Tibial artery (tissue), 4 donors: ENCODE measurements around the gene GALT.
A peak's percentile ranks its signal among the peaks of the same experiment; 100 is the strongest.

Experiments used
- DNase-seq, 2 donors: peaks; one replicate each; pipeline ENCODE4 v3.0.0-alpha.2; 2019
- H3K27ac ChIP-seq, 2 donors: fragments of 200-600 bp; sonication (generic) in 1 of 2; 1 replicate in 1 of 2; 2 replicates in 1 of 2; pipeline ENCODE4 v1.5.1; 2018 to 2019; ENCODE audit warnings: mild to moderate bottlenecking in 1 of 2
- H3K27me3 ChIP-seq, 2 donors: fragments of 200-600 bp; sonication (generic) in 1 of 2; one replicate each; pipeline versions ENCODE4 v1.5.1 to v1.6.0; 2016 to 2019
- H3K36me3 ChIP-seq, 3 donors: fragments of 200-600 bp; sonication (generic) in 2 of 3; one replicate each; pipeline ENCODE4 v1.5.1; 2016 to 2019; ENCODE audit warnings: mild to moderate bottlenecking in 2 of 3
- H3K4me1 ChIP-seq, 4 donors: fragments of 200-600 bp; sonication (generic) in 2 of 4; 1 replicate in 3 of 4; 2 replicates in 1 of 4; pipeline ENCODE4 v1.5.1; 2016 to 2019
- H3K4me3 ChIP-seq, 2 donors: fragments of 200-600 bp; sonication (generic) in 1 of 2; 1 replicate in 1 of 2; 2 replicates in 1 of 2; pipeline ENCODE4 v1.5.1; 2018 to 2019; ENCODE audit warnings: mild to moderate bottlenecking in 2 of 2
- H3K9me3 ChIP-seq, 3 donors: fragments of 200-600 bp; sonication (generic) in 1 of 3; one replicate each; pipeline ENCODE4 v1.5.1; 2016 to 2019
- CTCF ChIP-seq, 2 experiments: fragments of 200-600 bp in 1 of 2; fragments of 450-650 bp in 1 of 2; IDR thresholded peaks; one replicate each; pipeline ENCODE4 v1.5.1; 2017 to 2019; ENCODE audit warnings: antibody characterized with exemption in 2 of 2, mild to moderate bottlenecking in 1 of 2, moderate library complexity in 1 of 2
- intact Hi-C: fragments of 100-400 bp; cut with DNase I; formaldehyde crosslinking; loops from one replicate; pipeline ENCODE4 v1.15.0; 2023; ENCODE audit warnings: low total_unique reads

The GALT gene

GRCh38 chr9:34669809-34670562 is 23.5 kb downstream of the GALT start:
- Histone ChIP-seq H3K27me3 (no peaks in the 10 kb centered on the region), H3K4me3 (no peak overlapping the region), H3K27ac (no peak overlapping the region), H3K4me1 (peaks cover 0 to 17% (median 12%) of the 10 kb centered on the region in 4 donors), H3K9me3 (no peaks in the 10 kb centered on the region), H3K36me3 (peaks cover 0 to 27% (median 10%) of the 10 kb centered on the region in 3 donors)
- no peak for DNase-seq
- intact Hi-C loops: no loop called here
- TF ChIP-seq CTCF (IDR thresholded peaks at IDR 0.05): no peak

- Histone ChIP-seq H3K27ac (no peak overlapping the region), H3K4me1 (peaks cover 0 to 14% (median 10%) of the 10 kb centered on the region in 4 donors), H3K9me3 (no peaks in the 10 kb centered on the region), H3K4me3 (no peak overlapping the region), H3K36me3 (peaks cover 0 to 27% (median 14%) of the 10 kb centered on the region in 3 donors), H3K27me3 (no peaks in the 10 kb centered on the region)
- intact Hi-C loops: no loop called here
- DNase-seq: no peak
- no peak for TF ChIP-seq CTCF (IDR thresholded peaks at IDR 0.05)
Measured at GRCh38 chr9:34671307-34671706, 24.8 kb downstream of the GALT start.

- no peak for DNase-seq
- peaks cover 0 to 11% (median 7%) of the 10 kb centered on the region in 3 donors for H3K36me3 ChIP-seq
- TF ChIP-seq CTCF (IDR thresholded peaks at IDR 0.05): no peak
- no peak overlapping the region for H3K27ac ChIP-seq
- no peaks in the 10 kb centered on the region for H3K27me3 ChIP-seq
- intact Hi-C loops: no loop called here
- H3K9me3 ChIP-seq: no peaks in the 10 kb centered on the region
- no peaks in the 10 kb centered on the region for H3K4me1 ChIP-seq
- H3K4me3 ChIP-seq: no peak overlapping the region
Measured at GRCh38 chr9:34674440-34674839, 28.0 kb downstream of the GALT start.

- Histone ChIP-seq H3K27ac (no peak overlapping the region), H3K36me3 (peaks cover 0 to 10% (median 7%) of the 10 kb centered on the region in 3 donors), H3K4me1 (no peaks in the 10 kb centered on the region), H3K27me3 (no peaks in the 10 kb centered on the region), H3K4me3 (no peak overlapping the region), H3K9me3 (no peaks in the 10 kb centered on the region)
- peak; percentile 27 to 41 for TF ChIP-seq CTCF (IDR thresholded peaks at IDR 0.05)
- intact Hi-C loops: no loop called here
- peak in 1 of 2 donors; percentile 54 for DNase-seq
Measured at GRCh38 chr9:34675048-34675714, 28.7 kb downstream of the GALT start.

- H3K36me3 ChIP-seq: peaks cover 0 to 12% (median 7%) of the 10 kb centered on the region in 3 donors
- TF ChIP-seq CTCF (IDR thresholded peaks at IDR 0.05): no peak
- H3K27ac ChIP-seq: no peak overlapping the region
- H3K4me3 ChIP-seq: no peak overlapping the region
- no peak for DNase-seq
- H3K9me3 ChIP-seq: no peaks in the 10 kb centered on the region
- H3K27me3 ChIP-seq: no peaks in the 10 kb centered on the region
- H3K4me1 ChIP-seq: no peaks in the 10 kb centered on the region
- intact Hi-C loops: no loop called here
Measured at GRCh38 chr9:34675869-34676268, 29.4 kb downstream of the GALT start.
